ENCODE data around the gene FRMD8. TPM values are rescaled to one million over a fixed set of nuclear protein-coding genes. Genes with fewer than 3 reads are reported as not detected.

FRMD8 gene
- total and polyA plus RNA-seq, 2 experiments from 2014 or later, result 7.0 to 35.4 TPM

DNA sequence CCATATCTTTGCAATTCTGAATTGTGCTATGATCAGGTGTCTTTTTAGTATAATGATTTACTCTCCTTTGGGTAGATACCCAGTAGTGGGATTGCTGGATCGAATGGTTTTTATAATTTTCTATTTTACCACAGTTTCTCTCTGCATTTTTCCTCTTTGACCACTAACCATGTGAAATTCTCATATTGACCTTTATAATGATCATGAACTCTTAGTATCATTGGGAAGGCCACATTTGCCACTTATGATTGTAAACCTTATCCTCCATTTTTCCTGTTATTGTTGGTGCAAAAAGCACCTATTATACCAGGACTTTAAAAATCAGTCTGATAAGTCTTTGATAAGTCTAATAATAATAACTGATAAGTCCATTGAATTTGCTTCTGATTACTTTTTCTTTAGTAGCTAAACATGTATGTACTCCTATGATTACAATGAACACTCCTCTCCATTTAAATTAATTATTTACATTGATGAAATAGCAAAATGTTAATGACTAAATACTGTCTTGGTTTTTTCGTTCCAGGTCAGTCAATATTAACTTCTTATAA lies 45.7 kb downstream of the FRMD8 start:
- Mint-ChIP-seq H3K27ac (no peak overlapping the region), H3K27me3 (ENCODE audit: insufficient read depth, low read depth, poor library complexity) (peaks cover 4% of the 10 kb centered on the region), H3K4me1 (peaks cover 29% of the 10 kb centered on the region), H3K9me3 (no peaks in the 10 kb centered on the region), H3K36me3 (ENCODE audit: low read depth) (no peaks in the 10 kb centered on the region), H3K4me3 (no peak overlapping the region)
- Histone ChIP-seq H3K4me1 (ENCODE audit: insufficient read depth) (peaks cover 20% of the 10 kb centered on the region), H3K4me2 (no peak overlapping the region), H3K27ac (ENCODE audit: low read depth) (no peak overlapping the region), H4K20me1 (replicated peaks; ENCODE audit: insufficient read depth) (no peaks in the 10 kb centered on the region), H3K9me2 (ENCODE audit: insufficient read depth) (no peaks in the 10 kb centered on the region), H3K79me2 (replicated peaks; ENCODE audit: insufficient read depth) (no peaks in the 10 kb centered on the region), H3F3A (replicated peaks; ENCODE audit: low read depth) (no peaks in the 10 kb centered on the region), H3K4me3 (no peak overlapping the region), H2AFZ (no peak overlapping the region), H3K36me3 (ENCODE audit: insufficient read depth) (no peaks in the 10 kb centered on the region), H3K27me3 (ENCODE audit: insufficient read depth) (no peaks in the 10 kb centered on the region)
- TF ChIP-seq ZNF331 (CRISPR knock-in tag; IDR thresholded peaks at IDR 0.05; ENCODE audit: low read depth), result no peak
- no peak for TF ChIP-seq EZH2phosphoT487 (IDR thresholded peaks at IDR 0.05; ENCODE audit: unreplicated experiment)
- TF ChIP-seq, protein P1, sequence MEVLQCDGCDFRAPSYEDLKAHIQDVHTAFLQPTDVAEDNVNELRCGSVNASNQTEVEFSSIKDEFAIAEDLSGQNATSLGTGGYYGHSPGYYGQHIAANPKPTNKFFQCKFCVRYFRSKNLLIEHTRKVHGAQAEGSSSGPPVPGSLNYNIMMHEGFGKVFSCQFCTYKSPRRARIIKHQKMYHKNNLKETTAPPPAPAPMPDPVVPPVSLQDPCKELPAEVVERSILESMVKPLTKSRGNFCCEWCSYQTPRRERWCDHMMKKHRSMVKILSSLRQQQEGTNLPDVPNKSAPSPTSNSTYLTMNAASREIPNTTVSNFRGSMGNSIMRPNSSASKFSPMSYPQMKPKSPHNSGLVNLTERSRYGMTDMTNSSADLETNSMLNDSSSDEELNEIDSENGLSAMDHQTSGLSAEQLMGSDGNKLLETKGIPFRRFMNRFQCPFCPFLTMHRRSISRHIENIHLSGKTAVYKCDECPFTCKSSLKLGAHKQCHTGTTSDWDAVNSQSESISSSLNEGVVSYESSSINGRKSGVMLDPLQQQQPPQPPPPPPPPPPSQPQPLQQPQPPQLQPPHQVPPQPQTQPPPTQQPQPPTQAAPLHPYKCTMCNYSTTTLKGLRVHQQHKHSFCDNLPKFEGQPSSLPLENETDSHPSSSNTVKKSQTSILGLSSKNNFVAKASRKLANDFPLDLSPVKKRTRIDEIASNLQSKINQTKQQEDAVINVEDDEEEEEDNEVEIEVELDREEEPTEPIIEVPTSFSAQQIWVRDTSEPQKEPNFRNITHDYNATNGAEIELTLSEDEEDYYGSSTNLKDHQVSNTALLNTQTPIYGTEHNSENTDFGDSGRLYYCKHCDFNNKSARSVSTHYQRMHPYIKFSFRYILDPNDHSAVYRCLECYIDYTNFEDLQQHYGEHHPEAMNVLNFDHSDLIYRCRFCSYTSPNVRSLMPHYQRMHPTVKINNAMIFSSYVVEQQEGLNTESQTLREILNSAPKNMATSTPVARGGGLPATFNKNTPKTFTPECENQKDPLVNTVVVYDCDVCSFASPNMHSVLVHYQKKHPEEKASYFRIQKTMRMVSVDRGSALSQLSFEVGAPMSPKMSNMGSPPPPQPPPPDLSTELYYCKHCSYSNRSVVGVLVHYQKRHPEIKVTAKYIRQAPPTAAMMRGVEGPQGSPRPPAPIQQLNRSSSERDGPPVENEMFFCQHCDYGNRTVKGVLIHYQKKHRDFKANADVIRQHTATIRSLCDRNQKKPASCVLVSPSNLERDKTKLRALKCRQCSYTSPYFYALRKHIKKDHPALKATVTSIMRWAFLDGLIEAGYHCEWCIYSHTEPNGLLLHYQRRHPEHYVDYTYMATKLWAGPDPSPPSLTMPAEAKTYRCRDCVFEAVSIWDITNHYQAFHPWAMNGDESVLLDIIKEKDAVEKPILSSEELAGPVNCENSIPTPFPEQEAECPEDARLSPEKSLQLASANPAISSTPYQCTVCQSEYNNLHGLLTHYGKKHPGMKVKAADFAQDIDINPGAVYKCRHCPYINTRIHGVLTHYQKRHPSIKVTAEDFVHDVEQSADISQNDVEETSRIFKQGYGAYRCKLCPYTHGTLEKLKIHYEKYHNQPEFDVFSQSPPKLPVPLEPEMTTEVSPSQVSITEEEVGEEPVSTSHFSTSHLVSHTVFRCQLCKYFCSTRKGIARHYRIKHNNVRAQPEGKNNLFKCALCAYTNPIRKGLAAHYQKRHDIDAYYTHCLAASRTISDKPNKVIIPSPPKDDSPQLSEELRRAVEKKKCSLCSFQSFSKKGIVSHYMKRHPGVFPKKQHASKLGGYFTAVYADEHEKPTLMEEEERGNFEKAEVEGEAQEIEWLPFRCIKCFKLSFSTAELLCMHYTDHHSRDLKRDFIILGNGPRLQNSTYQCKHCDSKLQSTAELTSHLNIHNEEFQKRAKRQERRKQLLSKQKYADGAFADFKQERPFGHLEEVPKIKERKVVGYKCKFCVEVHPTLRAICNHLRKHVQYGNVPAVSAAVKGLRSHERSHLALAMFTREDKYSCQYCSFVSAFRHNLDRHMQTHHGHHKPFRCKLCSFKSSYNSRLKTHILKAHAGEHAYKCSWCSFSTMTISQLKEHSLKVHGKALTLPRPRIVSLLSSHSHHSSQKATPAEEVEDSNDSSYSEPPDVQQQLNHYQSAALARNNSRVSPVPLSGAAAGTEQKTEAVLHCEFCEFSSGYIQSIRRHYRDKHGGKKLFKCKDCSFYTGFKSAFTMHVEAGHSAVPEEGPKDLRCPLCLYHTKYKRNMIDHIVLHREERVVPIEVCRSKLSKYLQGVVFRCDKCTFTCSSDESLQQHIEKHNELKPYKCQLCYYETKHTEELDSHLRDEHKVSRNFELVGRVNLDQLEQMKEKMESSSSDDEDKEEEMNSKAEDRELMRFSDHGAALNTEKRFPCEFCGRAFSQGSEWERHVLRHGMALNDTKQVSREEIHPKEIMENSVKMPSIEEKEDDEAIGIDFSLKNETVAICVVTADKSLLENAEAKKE (CRISPR knock-in tag; IDR thresholded peaks at IDR 0.05), result no peak
- TF ChIP-seq, protein P2, sequence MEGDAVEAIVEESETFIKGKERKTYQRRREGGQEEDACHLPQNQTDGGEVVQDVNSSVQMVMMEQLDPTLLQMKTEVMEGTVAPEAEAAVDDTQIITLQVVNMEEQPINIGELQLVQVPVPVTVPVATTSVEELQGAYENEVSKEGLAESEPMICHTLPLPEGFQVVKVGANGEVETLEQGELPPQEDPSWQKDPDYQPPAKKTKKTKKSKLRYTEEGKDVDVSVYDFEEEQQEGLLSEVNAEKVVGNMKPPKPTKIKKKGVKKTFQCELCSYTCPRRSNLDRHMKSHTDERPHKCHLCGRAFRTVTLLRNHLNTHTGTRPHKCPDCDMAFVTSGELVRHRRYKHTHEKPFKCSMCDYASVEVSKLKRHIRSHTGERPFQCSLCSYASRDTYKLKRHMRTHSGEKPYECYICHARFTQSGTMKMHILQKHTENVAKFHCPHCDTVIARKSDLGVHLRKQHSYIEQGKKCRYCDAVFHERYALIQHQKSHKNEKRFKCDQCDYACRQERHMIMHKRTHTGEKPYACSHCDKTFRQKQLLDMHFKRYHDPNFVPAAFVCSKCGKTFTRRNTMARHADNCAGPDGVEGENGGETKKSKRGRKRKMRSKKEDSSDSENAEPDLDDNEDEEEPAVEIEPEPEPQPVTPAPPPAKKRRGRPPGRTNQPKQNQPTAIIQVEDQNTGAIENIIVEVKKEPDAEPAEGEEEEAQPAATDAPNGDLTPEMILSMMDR (conservative IDR thresholded peaks at IDR 0.05; ENCODE audit: low read depth in 2 of 2), result no peak
- TF ChIP-seq EZH2 (IDR thresholded peaks at IDR 0.05; ENCODE audit: low read depth, unreplicated experiment), result no peak
- no peak for DNase-seq (ENCODE audit: low spot score)
- no peak for ATAC-seq
